Small intestine (tissue), 7 donors: ENCODE data around the gene ZC3H7A. TPM values are rescaled to one million over a fixed set of nuclear protein-coding genes. Genes with fewer than 3 reads are reported as not detected.

ENCODE experiments used
- DNase-seq, 2 donors: peaks; one replicate each; pipeline versions ENCODE4 v3.0.0 to v3.0.0-alpha.2; 2013
- FAIRE-seq: peaks from 2 replicates; lab custom pipeline; 2012; peaks lifted over from hg19 to GRCh38; lab: Jason Lieb, UNC
- H3K27ac ChIP-seq, 3 donors: one replicate each; pipeline ENCODE4 v1.5.1; 2013; ENCODE audit warnings: low read length in 2 of 3, mild to moderate bottlenecking in 2 of 3, control low read depth in 1 of 3, inconsistent platforms in 1 of 3, low read depth in 1 of 3, moderate library complexity in 1 of 3
- H3K27me3 ChIP-seq, 3 donors: one replicate each; pipeline ENCODE4 v1.6.1; 2013; ENCODE audit warnings: low read length in 3 of 3, inconsistent platforms in 1 of 3; ENCODE audit not compliant: control insufficient read depth in 3 of 3, insufficient read depth in 3 of 3
- H3K36me3 ChIP-seq, 3 donors: one replicate each; pipeline ENCODE4 v1.6.1; 2013; ENCODE audit warnings: low read length in 3 of 3, inconsistent platforms in 1 of 3, low read depth in 1 of 3, mild to moderate bottlenecking in 1 of 3, moderate library complexity in 1 of 3; ENCODE audit not compliant: control insufficient read depth in 3 of 3, insufficient read depth in 2 of 3
- H3K4me1 ChIP-seq, 3 donors: one replicate each; pipeline ENCODE4 v1.6.1; 2013; ENCODE audit warnings: low read length in 2 of 3, inconsistent platforms in 1 of 3, low read depth in 1 of 3, mild to moderate bottlenecking in 1 of 3, moderate library complexity in 1 of 3; ENCODE audit not compliant: control insufficient read depth in 3 of 3, insufficient read depth in 2 of 3
- H3K4me3 ChIP-seq, 3 donors: one replicate each; pipeline ENCODE4 v1.5.1; 2013; ENCODE audit warnings: low read length in 3 of 3, control low read depth in 1 of 3, inconsistent platforms in 1 of 3, low read depth in 1 of 3, mild to moderate bottlenecking in 1 of 3, moderate library complexity in 1 of 3
- H3K9me3 ChIP-seq, 2 donors: one replicate each; pipeline ENCODE4 v1.6.1; 2013; ENCODE audit warnings: low read depth in 1 of 2, low read length in 1 of 2; ENCODE audit not compliant: control insufficient read depth in 2 of 2, insufficient read depth in 1 of 2
- WGBS, 3 donors: extraction: QIAGEN DNeasy Blood & Tissue Kit; methylation state at CpG; one replicate each; pipeline ENCODE4 v1.1.7; 2013; 5-methylcytosine and 5-hydroxymethylcytosine counted together
- polyA plus RNA-seq, 4 donors: library from polyadenylated mRNA; stranded (reverse) in 3 of 4; unstranded in 1 of 4; fragments of 200-250 nt in 3 of 4; fragments of 120-200 nt in 1 of 4; gene quantifications; one replicate each; pipeline versions ENCODE4 v1.2.1 to v1.2.3, GENCODE V29; 2013
- donor health status: healthy with polysubstance abuse.
- donor health status: control.
- donor health status: control.
- donor health status: Bipolar disorder and iron deficiency.
- donor health status: healthy.

ZC3H7A gene
- polyA plus RNA-seq, 4 donors: 21.2 to 51.7 (median 36.9) TPM

- Histone ChIP-seq H3K27me3 (no peaks in the 10 kb centered on the region), H3K9me3 (no peaks in the 10 kb centered on the region), H3K4me3 (no peak overlapping the region), H3K4me1 (peaks cover 3 to 18% (median 4%) of the 10 kb centered on the region in 3 donors), H3K36me3 (peaks cover 5 to 44% (median 14%) of the 10 kb centered on the region in 3 donors), H3K27ac (peak overlapping the region in 1 of 3 donors; percentile 62)
- 17 to 49% (median 34%) methylated on average over 10 of the region's 10 CpGs for WGBS, 3 donors
- DNase-seq: peak; percentile 78 to 91
- no peak for FAIRE-seq
Measured at GRCh38 chr16:11757671-11758545, 39.1 kb downstream of the ZC3H7A start.

- FAIRE-seq (no peak), DNase-seq (no peak)
- Histone ChIP-seq H3K36me3 (peaks cover 7 to 54% (median 19%) of the 10 kb centered on the region in 3 donors), H3K4me3 (no peak overlapping the region), H3K4me1 (peaks cover 4 to 18% (median 6%) of the 10 kb centered on the region in 3 donors), H3K9me3 (no peaks in the 10 kb centered on the region), H3K27ac (no peak overlapping the region), H3K27me3 (no peaks in the 10 kb centered on the region)
- WGBS, 3 donors: 85 to 88% (median 87%) methylated on average over 3 of the region's 3 CpGs
Measured at GRCh38 chr16:11756248-11756647, 40.8 kb downstream of the ZC3H7A start.

DNA sequence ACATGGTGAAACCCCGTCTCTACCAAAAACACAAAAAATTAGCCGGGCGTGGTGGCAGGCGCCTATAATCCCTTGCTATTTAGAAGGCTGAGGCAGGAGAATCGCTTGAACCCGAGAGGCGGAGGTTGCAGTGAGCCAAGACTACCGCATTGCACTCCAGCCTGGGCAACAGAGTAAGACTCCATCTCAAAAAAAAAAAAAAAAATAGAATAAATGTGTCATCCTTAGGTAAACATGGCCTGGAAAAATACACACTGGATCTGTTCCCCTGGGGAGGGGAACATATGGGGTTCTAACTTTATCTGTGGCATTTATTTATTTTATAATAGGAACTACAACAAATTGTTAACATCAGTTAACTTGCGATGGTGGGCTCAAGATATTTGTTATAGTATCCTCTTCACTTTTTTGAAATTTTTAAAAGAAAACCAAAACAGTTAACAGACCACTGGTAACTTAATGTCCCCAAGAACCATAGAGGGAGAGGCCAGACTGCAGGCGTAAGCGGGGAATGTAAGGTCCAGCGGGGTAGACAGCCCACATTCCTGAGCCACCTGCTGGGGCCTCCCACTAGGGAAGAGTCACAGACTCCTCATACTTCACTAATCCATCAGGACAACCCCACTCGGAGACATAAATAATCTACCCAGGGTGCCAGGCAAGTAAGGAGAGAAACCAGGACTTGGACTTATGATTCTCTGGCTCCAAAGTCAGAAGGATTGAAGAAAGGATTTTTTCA, 41.9 kb downstream of the ZC3H7A start:
- peaks cover 8 to 57% (median 21%) of the 10 kb centered on the region in 3 donors for H3K36me3 ChIP-seq
- no peak for FAIRE-seq
- no peaks in the 10 kb centered on the region for H3K27me3 ChIP-seq
- H3K9me3 ChIP-seq: no peaks in the 10 kb centered on the region
- 87 to 93% (median 93%) methylated on average over 13 of the region's 13 CpGs for WGBS, 3 donors
- peaks cover 4 to 18% (median 6%) of the 10 kb centered on the region in 3 donors for H3K4me1 ChIP-seq
- no peak overlapping the region for H3K4me3 ChIP-seq
- no peak for DNase-seq
- no peak overlapping the region for H3K27ac ChIP-seq

DNA sequence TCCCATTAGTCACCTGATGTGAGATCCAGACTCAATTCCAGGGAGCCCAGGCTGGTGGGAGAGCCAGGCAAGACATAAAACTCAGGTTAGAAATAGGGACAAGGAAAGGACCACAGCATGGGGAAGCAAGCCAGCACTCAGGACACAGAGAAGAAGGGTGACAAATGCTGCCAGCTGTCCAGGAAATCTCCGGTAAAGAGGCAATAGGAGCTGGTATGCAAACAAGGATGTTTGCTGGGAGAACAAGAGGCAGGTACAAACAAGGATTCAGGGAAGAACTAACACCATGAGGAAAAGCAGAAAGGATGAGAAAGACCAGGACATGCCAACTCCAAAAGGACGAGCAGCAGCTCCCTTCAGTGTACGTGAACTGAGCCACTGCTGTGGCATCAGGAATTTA, 44.2 kb downstream of the ZC3H7A start:
- Histone ChIP-seq H3K36me3 (peaks cover 11 to 62% (median 21%) of the 10 kb centered on the region in 3 donors), H3K27ac (no peak overlapping the region), H3K9me3 (no peaks in the 10 kb centered on the region), H3K4me1 (peaks cover 0 to 16% (median 6%) of the 10 kb centered on the region in 3 donors), H3K27me3 (no peaks in the 10 kb centered on the region), H3K4me3 (no peak overlapping the region)
- DNase-seq: peak in 1 of 2 donors; percentile 19
- no peak for FAIRE-seq
- 68 to 84% (median 78%) methylated on average over 3 of the region's 3 CpGs for WGBS, 3 donors

DNA sequence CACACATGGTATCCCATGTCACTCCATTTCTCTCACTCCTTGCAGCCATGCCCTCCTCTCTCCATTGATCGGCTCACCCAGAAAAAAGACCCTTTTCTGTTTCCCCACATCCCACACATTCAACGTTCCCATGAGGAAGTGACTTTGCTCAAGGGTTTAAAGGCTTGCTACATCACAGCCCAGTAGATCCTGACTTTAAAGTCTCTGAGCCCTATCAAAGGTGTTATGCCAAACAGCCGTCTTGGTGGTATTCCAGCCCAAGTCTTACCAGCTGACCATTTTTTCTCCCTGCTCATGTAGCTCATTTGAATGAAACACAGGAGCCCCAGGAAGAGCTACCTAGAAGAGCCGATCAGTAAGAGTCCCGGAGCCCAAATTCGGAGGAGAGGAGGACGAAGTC, 47.0 kb downstream of the ZC3H7A start:
- H3K4me3 ChIP-seq: no peak overlapping the region
- H3K36me3 ChIP-seq: peaks cover 11 to 47% (median 14%) of the 10 kb centered on the region in 3 donors
- H3K27ac ChIP-seq: no peak overlapping the region
- H3K4me1 ChIP-seq: peaks cover 0 to 28% (median 3%) of the 10 kb centered on the region in 3 donors
- H3K27me3 ChIP-seq: no peaks in the 10 kb centered on the region
- no peak for DNase-seq
- H3K9me3 ChIP-seq: no peaks in the 10 kb centered on the region
- no peak for FAIRE-seq
- WGBS, 3 donors: 77 to 88% (median 81%) methylated on average over 7 of the region's 7 CpGs

DNA sequence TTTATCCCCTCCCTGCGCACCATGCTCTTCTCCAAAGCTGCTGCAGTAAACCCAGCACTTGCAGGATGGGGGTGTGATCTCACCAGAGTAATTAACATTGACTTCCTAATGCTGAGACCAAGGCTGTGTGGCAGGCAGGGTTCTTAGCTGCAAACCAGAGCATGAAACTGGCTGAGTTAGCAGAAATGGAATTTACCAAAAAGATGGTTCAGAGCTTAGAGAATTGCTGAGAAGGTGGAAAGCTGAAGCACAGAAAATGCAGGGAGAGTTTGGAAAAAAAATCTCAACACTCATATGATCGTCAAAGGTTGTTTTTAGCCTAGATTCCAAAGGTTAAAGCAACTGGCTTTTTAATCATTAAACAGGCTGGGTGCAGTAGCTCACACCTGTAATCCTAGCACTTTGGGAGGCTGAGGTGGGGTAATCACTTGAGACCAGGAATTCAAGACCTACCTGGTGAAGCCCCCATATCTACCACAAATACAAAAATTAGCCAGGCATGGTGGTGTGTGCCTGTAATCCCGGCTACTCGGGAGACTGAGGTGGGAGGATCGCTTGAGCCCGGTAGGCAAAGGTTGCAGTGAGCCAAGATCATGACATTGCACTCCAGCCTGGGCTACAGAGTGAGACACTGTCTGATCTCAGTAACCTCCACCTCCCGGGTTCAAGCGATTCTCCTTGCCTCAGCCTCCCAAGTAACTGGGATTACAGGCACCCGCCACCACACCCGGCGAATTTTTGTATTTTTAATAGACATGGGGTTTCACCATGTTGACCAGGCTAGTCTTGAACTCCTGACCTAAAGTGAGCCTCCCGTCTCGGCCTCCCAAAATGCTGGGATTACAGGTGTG, 48.4 kb downstream of the ZC3H7A start:
- H3K9me3 ChIP-seq: no peaks in the 10 kb centered on the region
- FAIRE-seq (no peak), DNase-seq (peak; percentile 89 to 90)
- H3K4me3 ChIP-seq: no peak overlapping the region
- peaks cover 11 to 33% (median 12%) of the 10 kb centered on the region in 3 donors for H3K36me3 ChIP-seq
- WGBS, 3 donors: 30 to 70% (median 48%) methylated on average over 13 of the region's 13 CpGs
- no peaks in the 10 kb centered on the region for H3K27me3 ChIP-seq
- peaks cover 0 to 38% (median 6%) of the 10 kb centered on the region in 3 donors for H3K4me1 ChIP-seq
- peak overlapping the region; percentile 77 to 87 (median 79) for H3K27ac ChIP-seq

- H3K9me3 ChIP-seq: no peaks in the 10 kb centered on the region
- 17 to 60% (median 35%) methylated on average over 7 of the region's 7 CpGs for WGBS, 3 donors
- peaks cover 0 to 45% (median 6%) of the 10 kb centered on the region in 3 donors for H3K4me1 ChIP-seq
- no peak for FAIRE-seq
- peak overlapping the region; percentile 77 to 87 (median 79) for H3K27ac ChIP-seq
- H3K36me3 ChIP-seq: peaks cover 9 to 27% (median 12%) of the 10 kb centered on the region in 3 donors
- H3K4me3 ChIP-seq: no peak overlapping the region
- DNase-seq: peak; percentile 36 to 56
- no peaks in the 10 kb centered on the region for H3K27me3 ChIP-seq
Measured at GRCh38 chr16:11747949-11748403, 49.1 kb downstream of the ZC3H7A start.
